Non-pigmented ciliary epithelial cell (primary cell): ENCODE data around the gene C1QTNF3.
"Not testable (repeated sequence)": the region's sequence is repeated elsewhere in the genome, so short reads cannot be mapped to it uniquely, and the experiment has no call there.

ENCODE experiments used
- DNase-seq: peaks from one replicate; pipeline ENCODE4 v3.0.0-alpha.2; 2010; ENCODE audit warnings: low read depth

C1QTNF3 gene

DNA sequence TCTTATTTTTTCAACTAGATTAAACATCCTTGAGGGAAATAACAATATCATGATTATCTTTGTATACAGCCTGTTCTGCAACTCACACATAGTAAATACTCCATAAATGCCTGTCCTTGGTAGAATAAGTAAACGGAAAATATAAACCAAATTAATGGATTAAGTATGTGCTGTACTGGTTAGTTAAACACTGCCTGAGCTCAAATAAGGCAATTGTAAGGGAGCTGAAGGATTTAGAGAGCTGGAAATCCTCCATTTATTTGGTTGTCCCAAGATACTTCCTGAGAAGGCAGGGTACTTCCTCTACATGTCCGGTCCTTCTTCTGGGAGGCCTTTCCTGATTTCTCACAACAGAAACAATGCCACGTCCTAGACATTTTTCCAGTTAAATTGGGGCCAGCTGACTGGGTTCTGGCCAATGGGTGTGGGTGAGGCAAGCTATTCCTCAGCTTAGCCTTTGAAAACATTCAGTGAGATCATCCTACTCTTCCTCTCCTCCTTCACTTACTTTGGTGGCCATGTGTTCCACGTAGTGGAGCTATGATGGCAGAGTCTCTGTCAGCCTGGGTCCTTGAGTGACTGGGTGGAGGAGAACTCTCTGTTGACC, 8.5 kb upstream of the C1QTNF3 start:
- no peak for DNase-seq

DNA sequence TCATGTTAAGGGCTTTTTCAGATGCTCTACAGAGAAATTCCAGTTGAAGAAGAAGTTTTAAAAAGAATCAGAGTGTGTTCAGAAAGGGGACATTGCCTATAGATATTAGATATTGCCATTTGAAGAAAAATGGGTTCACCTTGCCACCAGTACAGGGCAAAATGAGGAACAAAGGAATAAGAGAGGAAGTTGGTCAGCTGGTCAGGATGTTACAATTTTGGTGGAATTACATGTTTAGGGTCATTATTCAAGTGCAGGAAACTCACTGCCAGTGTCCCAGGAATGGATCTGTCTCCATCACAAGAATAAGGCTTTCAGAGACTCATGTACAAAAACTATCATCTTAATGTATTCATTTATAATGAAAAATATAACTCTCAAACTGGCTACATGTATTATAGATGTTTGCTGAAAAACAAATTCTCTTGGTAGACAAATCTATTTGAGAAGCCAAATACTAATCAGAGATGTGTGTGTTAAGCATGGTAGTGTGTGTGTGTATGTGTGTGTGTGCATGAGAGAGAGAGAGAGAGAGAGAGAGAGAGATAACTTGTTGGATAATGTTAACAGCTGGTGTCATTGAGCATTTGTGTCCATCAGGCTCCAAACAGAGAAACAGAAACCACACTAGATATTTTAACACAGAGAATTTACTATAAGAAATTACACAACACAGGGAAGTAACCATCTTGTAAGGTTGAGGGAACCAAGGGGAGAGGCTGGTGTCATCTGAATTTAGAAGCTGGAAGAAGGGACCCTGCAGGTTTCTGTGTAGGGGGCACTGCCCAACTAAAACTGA, 5.0 kb upstream of the C1QTNF3 start:
- DNase-seq = no peak

DNA sequence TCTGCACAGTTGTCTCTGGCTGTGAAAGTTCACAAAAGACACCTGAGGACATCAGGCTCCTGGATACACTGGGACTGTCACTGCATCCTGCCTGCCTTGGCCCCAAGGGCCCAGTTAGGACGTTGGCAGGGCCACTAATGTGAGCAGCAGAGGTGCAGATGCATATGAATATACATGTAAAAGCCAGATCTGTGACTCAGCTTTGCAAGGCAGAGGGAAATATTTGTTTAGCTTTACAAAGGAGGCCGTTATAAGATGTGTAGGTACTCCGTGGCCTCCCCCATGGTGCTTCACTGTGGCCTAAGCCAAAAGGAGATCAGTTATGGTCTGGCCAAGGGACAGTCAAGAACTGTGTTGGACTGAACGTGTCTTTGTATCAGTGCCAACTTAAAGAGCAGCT, 4.1 kb upstream of the C1QTNF3 start:
- DNase-seq = no peak

DNA sequence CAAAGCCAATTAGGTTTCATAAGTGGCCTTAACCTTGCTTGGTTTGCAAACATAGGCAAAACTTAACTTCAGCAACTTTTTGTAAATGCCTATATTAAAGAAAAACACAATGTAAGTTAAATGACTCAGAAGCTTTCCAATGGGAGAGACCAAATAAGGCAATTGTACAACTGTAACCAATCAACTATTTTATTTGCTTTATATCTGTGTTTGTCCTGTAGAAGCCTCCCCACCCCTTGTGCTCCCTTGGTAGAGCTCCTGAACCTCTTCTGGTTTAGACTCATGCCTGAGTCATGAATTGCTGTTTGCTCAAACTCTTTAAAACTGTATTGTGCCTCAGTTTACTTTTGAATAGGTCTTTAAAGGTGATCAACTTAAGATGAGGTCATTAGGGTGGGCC, 3.0 kb upstream of the C1QTNF3 start:
- no peak for DNase-seq

- DNase-seq = no peak
Measured at GRCh38 chr5:34045023-34045422, 2.0 kb upstream of the C1QTNF3 start.

DNA sequence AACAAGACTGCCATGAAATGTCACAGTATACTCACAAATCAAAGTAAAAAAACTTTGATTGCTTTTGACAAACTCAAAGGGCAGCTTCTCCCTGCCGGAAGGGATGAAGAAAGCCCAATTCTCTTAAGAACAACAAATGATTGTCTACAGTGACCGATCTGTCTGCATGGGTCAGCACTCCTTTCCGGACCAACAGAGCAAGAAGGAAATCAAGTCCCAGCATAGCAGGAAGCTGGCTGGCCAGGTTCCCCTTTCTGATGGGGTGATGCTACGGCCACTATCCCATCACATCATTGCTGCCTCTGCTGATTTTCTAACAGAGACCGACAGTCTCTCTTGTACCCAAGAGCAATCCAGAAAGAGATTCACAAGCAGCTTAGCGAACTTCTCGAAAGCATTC, 692 bp downstream of the C1QTNF3 start:
- DNase-seq = no peak

- no peak for DNase-seq
Measured at GRCh38 chr5:34041247-34041972, 1.6 kb downstream of the C1QTNF3 start.

DNA sequence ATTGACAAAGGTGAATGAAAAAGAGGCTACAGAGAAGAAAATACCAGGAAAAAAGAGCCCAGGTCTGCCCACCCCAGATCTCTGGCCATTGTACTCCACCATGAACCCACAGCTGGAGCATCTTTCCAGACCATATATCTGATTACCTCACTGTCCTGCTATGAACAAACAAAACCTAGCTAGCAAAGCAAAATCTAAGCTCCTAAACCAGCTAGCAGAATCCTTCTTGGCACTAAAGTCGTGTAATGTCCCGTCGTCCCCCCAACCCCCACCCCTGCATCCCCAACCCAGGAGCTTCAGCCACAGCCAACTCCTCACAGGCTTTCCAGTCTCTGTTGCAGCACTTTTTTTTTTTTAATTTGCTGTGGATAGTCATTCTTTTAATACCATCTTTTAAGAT, 2.5 kb downstream of the C1QTNF3 start:
- DNase-seq = no peak

- no peak for DNase-seq
Measured at GRCh38 chr5:34039398-34040157, 3.4 kb downstream of the C1QTNF3 start.

- DNase-seq = no peak
Measured at GRCh38 chr5:34038838-34039237, 4.2 kb downstream of the C1QTNF3 start.

- DNase-seq = no peak
Measured at GRCh38 chr5:34038390-34038789, 4.6 kb downstream of the C1QTNF3 start.

- no peak for DNase-seq
Measured at GRCh38 chr5:34037726-34038125, 5.3 kb downstream of the C1QTNF3 start.

DNA sequence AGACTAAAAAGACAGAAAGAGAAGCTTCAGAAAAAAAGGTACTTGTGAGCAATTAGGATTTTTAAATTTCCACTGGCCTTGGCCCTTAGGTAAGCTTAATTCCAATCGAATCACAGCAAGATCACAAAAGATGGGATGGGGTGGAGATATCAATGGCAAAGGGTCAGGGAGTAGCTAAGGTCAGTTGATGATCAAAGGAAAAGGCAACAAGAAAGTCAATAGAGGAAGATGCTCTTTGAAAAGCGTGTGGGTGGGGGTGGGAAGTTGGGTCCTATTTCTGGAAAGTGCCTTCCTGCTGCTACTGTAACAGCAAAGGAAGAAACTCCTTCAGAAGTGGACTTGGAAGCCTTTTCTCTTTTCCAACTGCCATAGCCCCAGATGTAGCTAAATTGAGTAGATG, 7.3 kb downstream of the C1QTNF3 start:
- no peak for DNase-seq

DNA sequence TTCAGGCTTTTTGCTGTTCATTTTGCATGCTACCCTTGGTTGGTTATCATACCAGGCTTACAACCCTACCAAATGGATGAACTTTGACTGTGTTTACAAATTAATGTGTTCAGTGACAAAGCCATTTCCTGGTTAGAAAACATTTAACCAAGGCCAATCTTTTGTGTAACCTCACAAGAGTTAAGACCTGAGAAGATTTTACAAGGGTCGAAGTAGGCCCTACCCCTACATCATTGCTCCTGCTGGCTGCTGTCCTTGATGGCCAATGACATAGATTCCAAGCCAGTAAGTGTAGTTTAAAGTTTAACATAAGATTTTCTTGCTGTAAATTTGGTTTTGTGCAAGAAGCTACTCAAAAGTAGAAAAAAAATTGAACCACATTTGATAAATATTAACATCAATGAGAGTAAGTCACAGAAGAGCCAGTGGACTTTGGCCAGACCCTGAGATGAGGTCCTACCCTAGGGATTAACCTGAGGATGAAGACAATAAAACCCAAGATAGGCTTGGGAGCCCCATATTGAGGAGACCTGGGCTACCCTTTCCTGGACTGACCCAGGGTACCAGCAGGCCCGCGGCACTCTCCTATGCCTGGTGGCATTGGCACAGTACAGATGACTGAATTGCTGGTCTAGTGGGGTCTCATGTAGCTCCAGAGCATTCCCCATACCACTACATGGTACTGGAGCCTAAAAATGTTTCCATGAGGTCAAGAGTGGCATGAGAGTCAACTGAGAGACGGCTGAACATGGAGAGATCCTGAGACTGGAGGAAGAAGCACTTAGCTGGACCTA, 8.3 kb downstream of the C1QTNF3 start:
- no peak for DNase-seq

GRCh38 chr5:34031966-34032365, 11.0 kb downstream of the C1QTNF3 start:
- DNase-seq = no peak

GRCh38 chr5:34031117-34031516, 11.9 kb downstream of the C1QTNF3 start:
- DNase-seq = no peak

DNA sequence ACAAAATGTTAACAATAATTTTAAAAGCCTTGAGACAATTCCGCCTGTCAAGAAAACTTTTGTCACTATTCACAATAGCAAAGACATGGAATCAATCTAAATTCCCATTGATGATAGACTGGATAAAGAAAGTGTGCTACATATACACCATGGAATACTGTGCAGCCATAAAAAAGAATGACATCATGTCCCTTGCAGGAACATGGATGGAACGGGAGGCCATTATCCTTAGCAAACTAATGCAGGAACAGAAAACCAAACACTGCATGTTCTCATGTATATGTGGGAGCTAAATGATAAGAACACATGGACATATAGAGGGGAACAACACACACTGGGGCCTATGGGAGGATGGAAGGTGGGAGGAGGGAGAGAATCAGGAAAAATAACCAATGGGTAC, 12.4 kb downstream of the C1QTNF3 start:
- DNase-seq = not testable (repeated sequence)

DNA sequence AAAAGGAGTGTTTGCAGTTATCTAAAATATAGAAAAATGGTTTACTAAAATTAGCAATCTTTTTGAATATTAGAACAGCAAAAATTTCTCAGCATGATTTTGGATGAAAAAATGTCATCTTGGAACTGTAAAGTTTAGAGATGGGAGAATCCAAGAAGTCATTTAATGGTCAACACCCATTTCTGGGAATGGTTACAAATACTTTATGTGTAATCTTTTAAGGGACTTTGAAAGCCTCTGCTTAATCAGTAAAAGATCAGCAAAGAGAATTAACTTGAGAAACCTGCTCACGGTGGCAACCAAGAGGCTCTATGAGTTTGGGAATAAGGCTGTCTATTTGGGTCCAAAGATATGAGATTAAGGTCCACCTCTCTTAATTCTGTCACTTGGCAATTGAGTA, 13.0 kb downstream of the C1QTNF3 start:
- no peak for DNase-seq

DNA sequence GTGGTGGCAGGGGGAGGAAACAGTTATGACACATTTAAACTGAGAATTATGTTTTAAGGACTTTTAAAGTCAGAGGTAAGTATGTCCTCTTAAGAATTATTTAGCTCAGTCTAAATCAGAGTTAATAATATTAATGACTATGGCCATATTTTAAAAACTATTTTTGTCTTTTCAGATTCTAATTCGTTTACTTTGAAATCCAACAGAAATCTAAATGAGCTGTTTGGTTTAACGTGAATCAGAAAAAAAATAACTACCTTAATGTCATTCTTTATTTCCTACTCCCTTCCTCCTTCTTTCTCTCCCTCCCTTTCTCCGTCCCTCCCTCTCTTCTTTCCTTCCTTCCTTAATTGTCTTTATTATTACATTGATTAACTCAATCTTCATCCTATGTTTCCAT, 14.7 kb downstream of the C1QTNF3 start:
- DNase-seq = no peak

DNA sequence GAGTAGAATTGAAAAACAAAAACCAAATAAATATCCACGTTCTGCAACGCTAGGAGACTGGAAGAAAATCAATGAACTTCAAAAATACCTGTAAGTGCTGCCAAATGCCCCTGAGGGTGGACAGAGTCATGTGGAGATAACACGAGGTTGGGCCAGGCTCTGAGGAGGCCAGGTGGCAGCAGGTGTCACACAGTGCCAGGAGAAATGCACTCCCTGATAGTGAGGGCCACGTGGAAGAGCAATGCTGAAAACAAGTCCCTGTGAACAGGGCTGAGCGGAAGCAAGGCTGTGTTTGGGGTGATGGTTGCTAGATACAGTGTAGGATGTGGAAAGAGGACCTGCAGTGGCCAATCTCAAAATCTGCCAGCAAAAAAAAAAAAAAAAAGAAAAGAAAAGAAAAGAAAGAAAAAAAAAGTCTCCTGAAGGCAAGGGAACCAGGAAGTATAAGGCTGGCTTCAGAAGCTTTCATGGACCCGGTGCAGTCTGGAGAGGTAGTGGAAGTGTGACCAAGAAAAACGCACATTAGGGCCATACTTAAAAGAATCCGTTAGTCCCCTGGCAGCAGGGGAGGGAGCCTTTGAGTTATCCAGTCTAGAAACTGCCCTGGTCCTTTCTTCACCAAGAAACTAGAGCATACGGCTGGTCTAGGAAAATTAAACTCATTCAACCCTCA, 16.8 kb downstream of the C1QTNF3 start:
- no peak for DNase-seq

GRCh38 chr5:34022121-34022705, 20.8 kb downstream of the C1QTNF3 start:
- DNase-seq = no peak
